HepG2 (cell line): ENCODE data around the gene CHPF. TPM values are rescaled to one million over a fixed set of nuclear protein-coding genes. Genes with fewer than 3 reads are reported as not detected.
A peak's percentile ranks its signal among the peaks of the same experiment; 100 is the strongest.

Source experiments
- ATAC-seq: fragments of 200-7000 bp; cut with Tn5 transposase; 3 replicates; pipeline ENCODE4 v1.9.1; 2020; ENCODE audit warnings: mild to moderate bottlenecking, moderate library complexity
- BruUV-seq: library from RNA; stranded (reverse); fragments of 400-500 nt; replicated peaks from 2 replicates; lab custom pipeline; 2021; lab: Mats Ljungman, UMichigan
- CTCF ChIA-PET: fragments of 300-600 bp; formaldehyde crosslinking; extraction: SDS; loops from one replicate; lab custom pipeline; 2021; ENCODE audit warnings: low total read pairs, inconsistent platforms, low intra/inter-chr PET ratio; lab: Yijun Ruan, JAX
- POLR2A ChIA-PET: fragments of 350-600 bp; sonication (Branson Sonifier 250); formaldehyde crosslinking; loops from one replicate; lab custom pipeline; 2020; ENCODE audit warnings: antibody characterized with exemption, inconsistent platforms; lab: Yijun Ruan, JAX
- DNase-seq: peaks from one replicate; pipeline ENCODE4 v3.0.0-alpha.2; 2015; ENCODE audit warnings: low spot score
- FAIRE-seq: peaks from 3 replicates; lab custom pipeline; 2011; peaks lifted over from hg19 to GRCh38; lab: Jason Lieb, UNC
- H2AFZ ChIP-seq: one replicate; pipeline ENCODE4 v1.6.1; 2011; ENCODE audit warnings: low read length, inconsistent platforms
- H3K27ac ChIP-seq: fragments of 300-600 bp; 3 replicates; pipeline ENCODE4 v1.8.0; 2011; ENCODE audit warnings: mixed run types, mild to moderate bottlenecking, mixed read lengths, low read length, inconsistent platforms; ENCODE audit not compliant: insufficient read depth; ENCODE audit errors: extremely low read length
- H3K27me3 ChIP-seq, 2 experiments: fragments of 200-600 bp in 1 of 2; 2 replicates in 1 of 2; 3 replicates in 1 of 2; pipeline versions ENCODE4 v1.6.0 to v1.8.0; 2011; ENCODE audit warnings: low read length in 2 of 2, mild to moderate bottlenecking in 2 of 2, moderate library complexity in 2 of 2, inconsistent platforms in 1 of 2; ENCODE audit not compliant: insufficient read depth in 2 of 2, control insufficient read depth in 1 of 2
- H3K36me3 ChIP-seq, 2 experiments: fragments of 200-600 bp in 1 of 2; replicated peaks in 1 of 2; 2 replicates in 1 of 2; 3 replicates in 1 of 2; pipeline versions ENCODE4 v1.5.1 to v1.8.0; 2011; ENCODE audit warnings: low read length in 2 of 2, inconsistent platforms in 1 of 2; ENCODE audit not compliant: insufficient read depth in 2 of 2, control insufficient read depth in 1 of 2
- H3K4me1 ChIP-seq: 2 replicates; pipeline ENCODE4 v1.5.1; 2012; ENCODE audit warnings: low read length, inconsistent platforms; ENCODE audit not compliant: insufficient read depth
- H3K4me2 ChIP-seq: 2 replicates; pipeline ENCODE4 v1.6.0; 2011; ENCODE audit warnings: low read depth, low read length, inconsistent platforms
- H3K4me3 ChIP-seq, 3 experiments: fragments of 200-600 bp in 1 of 3; sonication (generic), shearing (Covaris generic) in 1 of 3; replicated peaks in 1 of 3; 2 replicates each; pipeline ENCODE4 v1.5.1; 2011 to 2016; ENCODE audit warnings: low read length in 3 of 3, inconsistent platforms in 2 of 3, low read depth in 2 of 3, mild to moderate bottlenecking in 2 of 3, control low read depth in 1 of 3, mixed read lengths in 1 of 3; ENCODE audit not compliant: insufficient read depth in 1 of 3
- H3K79me2 ChIP-seq: one replicate; pipeline ENCODE4 v1.6.1; 2011; ENCODE audit warnings: low read length, inconsistent platforms; ENCODE audit not compliant: insufficient read depth
- H3K9ac ChIP-seq: 2 replicates; pipeline ENCODE4 v1.6.0; 2011; ENCODE audit warnings: mild to moderate bottlenecking, low read depth, low read length, inconsistent platforms; ENCODE audit not compliant: insufficient read depth
- H3K9me3 ChIP-seq: 2 replicates; pipeline ENCODE4 v1.5.1; 2012; ENCODE audit warnings: mild to moderate bottlenecking, low read length
- H4K20me1 ChIP-seq: 2 replicates; pipeline ENCODE4 v1.6.0; 2011; ENCODE audit warnings: inconsistent platforms, mild to moderate bottlenecking, low read length, moderate library complexity; ENCODE audit not compliant: insufficient read depth
- GTF3A ChIP-seq: sonication (generic); formaldehyde crosslinking; conservative IDR thresholded peaks from 2 replicates; pipeline ENCODE4 v1.4.0; 2020; ENCODE audit warnings: mild to moderate bottlenecking, missing genetic modification reagents
- HHEX ChIP-seq: IDR thresholded peaks from 2 replicates; pipeline ENCODE4 v1.6.1; 2016; ENCODE audit warnings: control low read depth
- HNRNPUL1 ChIP-seq: fragments of 200-400 bp; formaldehyde crosslinking; IDR thresholded peaks from 2 replicates; pipeline ENCODE4 v1.6.1; 2017; ENCODE audit warnings: low read depth, mild to moderate bottlenecking, low read length, moderate library complexity
- JARID2 ChIP-seq: sonication (generic); formaldehyde crosslinking; IDR thresholded peaks from 2 replicates; pipeline ENCODE4 v1.8.1; 2023; ENCODE audit warnings: missing genetic modification reagents, inconsistent platforms; ENCODE audit not compliant: insufficient replicate concordance
- KDM5B ChIP-seq: sonication (generic); formaldehyde crosslinking; IDR thresholded peaks from 2 replicates; pipeline ENCODE4 v1.4.0; 2020; ENCODE audit warnings: missing genetic modification reagents, mild to moderate bottlenecking, borderline replicate concordance
- RBFOX2 ChIP-seq: fragments of 200-400 bp; formaldehyde crosslinking; IDR thresholded peaks from 2 replicates; pipeline ENCODE4 v1.6.1; 2017; ENCODE audit warnings: low read depth, mild to moderate bottlenecking, low read length
- TCF7L2 ChIP-seq: IDR thresholded peaks from 2 replicates; pipeline ENCODE4 v1.6.1; 2011; ENCODE audit warnings: mild to moderate bottlenecking, low read depth, low read length, moderate library complexity
- ZC3H4 ChIP-seq: sonication (generic); formaldehyde crosslinking; IDR thresholded peaks from 2 replicates; pipeline ENCODE4 v1.4.0; 2020; ENCODE audit warnings: missing genetic modification reagents, borderline replicate concordance
- ZNF768 ChIP-seq: sonication (generic); formaldehyde crosslinking; IDR thresholded peaks from 2 replicates; pipeline ENCODE4 v1.4.0; 2020; ENCODE audit warnings: missing genetic modification reagents
- WGBS: methylation state at CpG from one replicate; pipeline ENCODE4 v1.1.6; 2017; ENCODE audit warnings: low lambda C conversion rate; 5-methylcytosine and 5-hydroxymethylcytosine counted together
- in situ Hi-C: cut with HindIII; loops from 2 replicates; pipeline ENCODE4 v1.10.0; 2017; ENCODE audit warnings: low pct_unique_long_range_greater_than_20kb; ENCODE audit not compliant: extremely low pct_ligation_motif_present
- intact Hi-C: fragments of 100-400 bp; cut with micrococcal nuclease; formaldehyde crosslinking; loops from one replicate; pipeline ENCODE4 v1.10.0; 2022; ENCODE audit not compliant: unreplicated experiment
- polyA plus RNA-seq, 8 experiments: library from polyadenylated mRNA; depleted of rRNA in 3 of 8; stranded (reverse) in 7 of 8; unstranded in 1 of 8; fragments of >200 nt; fragmentation: Illumina TruSeq in 4 of 8; extraction: Trizol in 4 of 8; gene quantifications; 2 replicates each; pipeline versions ENCODE4 v1.2.1 to v1.2.3, GENCODE V29; 2011 to 2016; ENCODE audit warnings: low read depth in 4 of 8, missing spikeins in 1 of 8, mixed read lengths in 1 of 8; ENCODE audit not compliant: insufficient read depth in 1 of 8
- total RNA-seq, 5 experiments: library from RNA; depleted of rRNA; stranded (reverse); fragments of >200 nt; fragmentation: Illumina TruSeq; extraction: Trizol; gene quantifications; 2 replicates each; pipeline ENCODE4 v1.2.3, GENCODE V29; 2016; ENCODE audit warnings: low read depth in 1 of 5
- TF ChIP-seq, protein P1 (sequence below): sonication (generic); formaldehyde crosslinking; IDR thresholded peaks from 2 replicates; pipeline ENCODE4 v1.4.0; 2020; ENCODE audit warnings: missing genetic modification reagents
- TF ChIP-seq, protein P2 (sequence below): IDR thresholded peaks from 2 replicates; pipeline ENCODE4 v1.6.1; 2016; ENCODE audit warnings: low read depth
- TF ChIP-seq, protein P3 (sequence below): sonication (generic); formaldehyde crosslinking; IDR thresholded peaks from 2 replicates; pipeline ENCODE4 v1.5.1; 2020; ENCODE audit warnings: mild to moderate bottlenecking, missing genetic modification reagents, moderate library complexity

CHPF gene
- total and polyA plus RNA-seq, 2 of the 13 experiments (the other 11 are each of a cell fraction or from before 2014, with no cell fraction given): 79.6 to 111 TPM

DNA sequence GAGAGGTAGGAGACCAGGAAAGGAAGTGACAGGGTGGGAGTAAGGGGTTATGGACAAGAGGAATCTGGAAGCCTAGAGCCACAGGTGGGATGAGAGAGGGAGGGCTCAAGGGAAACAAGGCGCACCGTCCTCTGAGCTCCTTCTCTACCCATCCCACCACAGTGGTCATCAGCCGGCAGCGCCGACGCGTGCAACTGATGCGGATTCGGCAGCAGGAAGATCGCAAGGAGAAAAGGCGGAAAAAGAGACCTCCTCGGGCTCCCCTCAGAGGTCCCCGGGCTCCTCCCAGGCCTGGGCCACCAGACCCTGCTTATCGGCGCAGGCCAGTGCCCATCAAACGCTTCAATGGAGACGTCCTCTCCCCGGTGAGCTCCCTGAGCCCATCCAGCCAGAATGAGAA, 5.4 kb upstream of the CHPF start (continued):
- TF ChIP-seq, protein P1, sequence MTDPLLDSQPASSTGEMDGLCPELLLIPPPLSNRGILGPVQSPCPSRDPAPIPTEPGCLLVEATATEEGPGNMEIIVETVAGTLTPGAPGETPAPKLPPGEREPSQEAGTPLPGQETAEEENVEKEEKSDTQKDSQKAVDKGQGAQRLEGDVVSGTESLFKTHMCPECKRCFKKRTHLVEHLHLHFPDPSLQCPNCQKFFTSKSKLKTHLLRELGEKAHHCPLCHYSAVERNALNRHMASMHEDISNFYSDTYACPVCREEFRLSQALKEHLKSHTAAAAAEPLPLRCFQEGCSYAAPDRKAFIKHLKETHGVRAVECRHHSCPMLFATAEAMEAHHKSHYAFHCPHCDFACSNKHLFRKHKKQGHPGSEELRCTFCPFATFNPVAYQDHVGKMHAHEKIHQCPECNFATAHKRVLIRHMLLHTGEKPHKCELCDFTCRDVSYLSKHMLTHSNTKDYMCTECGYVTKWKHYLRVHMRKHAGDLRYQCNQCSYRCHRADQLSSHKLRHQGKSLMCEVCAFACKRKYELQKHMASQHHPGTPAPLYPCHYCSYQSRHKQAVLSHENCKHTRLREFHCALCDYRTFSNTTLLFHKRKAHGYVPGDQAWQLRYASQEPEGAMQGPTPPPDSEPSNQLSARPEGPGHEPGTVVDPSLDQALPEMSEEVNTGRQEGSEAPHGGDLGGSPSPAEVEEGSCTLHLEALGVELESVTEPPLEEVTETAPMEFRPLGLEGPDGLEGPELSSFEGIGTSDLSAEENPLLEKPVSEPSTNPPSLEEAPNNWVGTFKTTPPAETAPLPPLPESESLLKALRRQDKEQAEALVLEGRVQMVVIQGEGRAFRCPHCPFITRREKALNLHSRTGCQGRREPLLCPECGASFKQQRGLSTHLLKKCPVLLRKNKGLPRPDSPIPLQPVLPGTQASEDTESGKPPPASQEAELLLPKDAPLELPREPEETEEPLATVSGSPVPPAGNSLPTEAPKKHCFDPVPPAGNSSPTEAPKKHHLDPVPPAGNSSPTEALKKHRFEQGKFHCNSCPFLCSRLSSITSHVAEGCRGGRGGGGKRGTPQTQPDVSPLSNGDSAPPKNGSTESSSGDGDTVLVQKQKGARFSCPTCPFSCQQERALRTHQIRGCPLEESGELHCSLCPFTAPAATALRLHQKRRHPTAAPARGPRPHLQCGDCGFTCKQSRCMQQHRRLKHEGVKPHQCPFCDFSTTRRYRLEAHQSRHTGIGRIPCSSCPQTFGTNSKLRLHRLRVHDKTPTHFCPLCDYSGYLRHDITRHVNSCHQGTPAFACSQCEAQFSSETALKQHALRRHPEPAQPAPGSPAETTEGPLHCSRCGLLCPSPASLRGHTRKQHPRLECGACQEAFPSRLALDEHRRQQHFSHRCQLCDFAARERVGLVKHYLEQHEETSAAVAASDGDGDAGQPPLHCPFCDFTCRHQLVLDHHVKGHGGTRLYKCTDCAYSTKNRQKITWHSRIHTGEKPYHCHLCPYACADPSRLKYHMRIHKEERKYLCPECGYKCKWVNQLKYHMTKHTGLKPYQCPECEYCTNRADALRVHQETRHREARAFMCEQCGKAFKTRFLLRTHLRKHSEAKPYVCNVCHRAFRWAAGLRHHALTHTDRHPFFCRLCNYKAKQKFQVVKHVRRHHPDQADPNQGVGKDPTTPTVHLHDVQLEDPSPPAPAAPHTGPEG (CRISPR knock-in tag): no peak
- no peak for TF ChIP-seq JARID2 (CRISPR knock-in tag)
- TF ChIP-seq HHEX: no peak
- TF ChIP-seq, protein P2, sequence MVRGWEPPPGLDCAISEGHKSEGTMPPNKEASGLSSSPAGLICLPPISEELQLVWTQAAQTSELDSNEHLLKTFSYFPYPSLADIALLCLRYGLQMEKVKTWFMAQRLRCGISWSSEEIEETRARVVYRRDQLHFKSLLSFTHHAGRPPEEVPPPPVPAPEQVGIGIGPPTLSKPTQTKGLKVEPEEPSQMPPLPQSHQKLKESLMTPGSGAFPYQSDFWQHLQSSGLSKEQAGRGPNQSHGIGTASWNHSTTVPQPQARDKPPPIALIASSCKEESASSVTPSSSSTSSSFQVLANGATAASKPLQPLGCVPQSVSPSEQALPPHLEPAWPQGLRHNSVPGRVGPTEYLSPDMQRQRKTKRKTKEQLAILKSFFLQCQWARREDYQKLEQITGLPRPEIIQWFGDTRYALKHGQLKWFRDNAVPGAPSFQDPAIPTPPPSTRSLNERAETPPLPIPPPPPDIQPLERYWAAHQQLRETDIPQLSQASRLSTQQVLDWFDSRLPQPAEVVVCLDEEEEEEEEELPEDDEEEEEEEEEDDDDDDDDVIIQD (CRISPR knock-in tag): no peak
- TF ChIP-seq GTF3A: no peak

DNA sequence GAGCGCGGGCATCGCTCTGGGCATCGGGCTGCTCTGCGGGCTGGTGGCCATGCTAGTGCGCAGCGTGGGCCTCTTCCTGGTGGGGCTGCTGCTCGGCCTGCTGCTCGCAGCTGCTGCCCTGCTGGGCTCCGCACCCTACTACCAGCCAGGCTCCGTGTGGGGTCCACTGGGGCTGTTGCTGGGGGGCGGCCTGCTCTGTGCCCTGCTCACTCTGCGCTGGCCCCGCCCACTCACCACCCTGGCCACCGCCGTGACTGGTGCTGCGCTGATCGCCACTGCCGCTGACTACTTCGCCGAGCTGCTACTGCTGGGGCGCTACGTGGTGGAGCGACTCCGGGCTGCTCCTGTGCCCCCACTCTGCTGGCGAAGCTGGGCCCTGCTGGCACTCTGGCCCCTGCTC, 4.0 kb upstream of the CHPF start:
- Histone ChIP-seq H3K4me1 (peaks cover 44% of the 10 kb centered on the region), H2AFZ (no peak overlapping the region), H3K4me2 (no peak overlapping the region), H3K27ac (no peak overlapping the region), H3K36me3 (peaks cover 12 to 22% of the 10 kb centered on the region in 2 experiments; a peak in 4 of 5 replicates), H3K4me3 (no peak overlapping the region), H3K79me2 (peaks cover 15% of the 10 kb centered on the region), H3K9me3 (no peaks in the 10 kb centered on the region), H3K27me3 (no peaks in the 10 kb centered on the region; a peak in 1 of 5 replicates), H4K20me1 (peaks cover 6% of the 10 kb centered on the region), H3K9ac (no peak overlapping the region)
- FAIRE-seq: no peak
- in situ Hi-C loops (no loop called here), intact Hi-C loops (no loop called here)
- ChIA-PET POLR2A (no interaction called here), CTCF (no interaction called here)
- ATAC-seq: no peak
- DNase-seq: no peak
- no TSS peak for BruUV-seq
- WGBS: 94% methylated on average over 18 of the region's 26 CpGs
- TF ChIP-seq, protein P3, sequence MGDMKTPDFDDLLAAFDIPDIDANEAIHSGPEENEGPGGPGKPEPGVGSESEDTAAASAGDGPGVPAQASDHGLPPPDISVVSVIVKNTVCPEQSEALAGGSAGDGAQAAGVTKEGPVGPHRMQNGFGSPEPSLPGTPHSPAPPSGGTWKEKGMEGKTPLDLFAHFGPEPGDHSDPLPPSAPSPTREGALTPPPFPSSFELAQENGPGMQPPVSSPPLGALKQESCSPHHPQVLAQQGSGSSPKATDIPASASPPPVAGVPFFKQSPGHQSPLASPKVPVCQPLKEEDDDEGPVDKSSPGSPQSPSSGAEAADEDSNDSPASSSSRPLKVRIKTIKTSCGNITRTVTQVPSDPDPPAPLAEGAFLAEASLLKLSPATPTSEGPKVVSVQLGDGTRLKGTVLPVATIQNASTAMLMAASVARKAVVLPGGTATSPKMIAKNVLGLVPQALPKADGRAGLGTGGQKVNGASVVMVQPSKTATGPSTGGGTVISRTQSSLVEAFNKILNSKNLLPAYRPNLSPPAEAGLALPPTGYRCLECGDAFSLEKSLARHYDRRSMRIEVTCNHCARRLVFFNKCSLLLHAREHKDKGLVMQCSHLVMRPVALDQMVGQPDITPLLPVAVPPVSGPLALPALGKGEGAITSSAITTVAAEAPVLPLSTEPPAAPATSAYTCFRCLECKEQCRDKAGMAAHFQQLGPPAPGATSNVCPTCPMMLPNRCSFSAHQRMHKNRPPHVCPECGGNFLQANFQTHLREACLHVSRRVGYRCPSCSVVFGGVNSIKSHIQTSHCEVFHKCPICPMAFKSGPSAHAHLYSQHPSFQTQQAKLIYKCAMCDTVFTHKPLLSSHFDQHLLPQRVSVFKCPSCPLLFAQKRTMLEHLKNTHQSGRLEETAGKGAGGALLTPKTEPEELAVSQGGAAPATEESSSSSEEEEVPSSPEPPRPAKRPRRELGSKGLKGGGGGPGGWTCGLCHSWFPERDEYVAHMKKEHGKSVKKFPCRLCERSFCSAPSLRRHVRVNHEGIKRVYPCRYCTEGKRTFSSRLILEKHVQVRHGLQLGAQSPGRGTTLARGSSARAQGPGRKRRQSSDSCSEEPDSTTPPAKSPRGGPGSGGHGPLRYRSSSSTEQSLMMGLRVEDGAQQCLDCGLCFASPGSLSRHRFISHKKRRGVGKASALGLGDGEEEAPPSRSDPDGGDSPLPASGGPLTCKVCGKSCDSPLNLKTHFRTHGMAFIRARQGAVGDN: 0 out of 2 replicates have a peak, but pooled peaks have one; percentile 35
- no peak for TF ChIP-seq ZC3H4 (CRISPR knock-in tag)
- 0 out of 2 replicates have a peak, but pooled peaks have one; percentile 8 for TF ChIP-seq ZNF768 (CRISPR knock-in tag)
- TF ChIP-seq TCF7L2: no peak
- TF ChIP-seq HNRNPUL1: no peak
- no peak; the same call in 1 of the 2 replicates for TF ChIP-seq KDM5B (CRISPR knock-in tag)
- TF ChIP-seq RBFOX2: 0 out of 2 replicates have a peak, but pooled peaks have one; percentile 29
